OCI-LY1 (cell line): ENCODE results near the gene ENDOV.

ENCODE experiments used
- EZH2 ChIP-seq: fragments of 200-600 bp; sonication (generic), shearing (Covaris generic); IDR thresholded peaks from 2 replicates; pipeline ENCODE4 v1.8.0; 2017; ENCODE audit warnings: borderline replicate concordance, mixed run types, mild to moderate bottlenecking, antibody characterized with exemption, low read length, moderate library complexity, mixed read lengths
- TF ChIP-seq, protein P1 (sequence below): fragments of 200-600 bp; sonication (generic), shearing (Covaris generic); IDR thresholded peaks from 2 replicates; pipeline ENCODE4 v1.5.1; 2017; ENCODE audit warnings: mild to moderate bottlenecking, antibody characterized with exemption, low read length, moderate library complexity, mixed read lengths

- TF ChIP-seq, protein P1, sequence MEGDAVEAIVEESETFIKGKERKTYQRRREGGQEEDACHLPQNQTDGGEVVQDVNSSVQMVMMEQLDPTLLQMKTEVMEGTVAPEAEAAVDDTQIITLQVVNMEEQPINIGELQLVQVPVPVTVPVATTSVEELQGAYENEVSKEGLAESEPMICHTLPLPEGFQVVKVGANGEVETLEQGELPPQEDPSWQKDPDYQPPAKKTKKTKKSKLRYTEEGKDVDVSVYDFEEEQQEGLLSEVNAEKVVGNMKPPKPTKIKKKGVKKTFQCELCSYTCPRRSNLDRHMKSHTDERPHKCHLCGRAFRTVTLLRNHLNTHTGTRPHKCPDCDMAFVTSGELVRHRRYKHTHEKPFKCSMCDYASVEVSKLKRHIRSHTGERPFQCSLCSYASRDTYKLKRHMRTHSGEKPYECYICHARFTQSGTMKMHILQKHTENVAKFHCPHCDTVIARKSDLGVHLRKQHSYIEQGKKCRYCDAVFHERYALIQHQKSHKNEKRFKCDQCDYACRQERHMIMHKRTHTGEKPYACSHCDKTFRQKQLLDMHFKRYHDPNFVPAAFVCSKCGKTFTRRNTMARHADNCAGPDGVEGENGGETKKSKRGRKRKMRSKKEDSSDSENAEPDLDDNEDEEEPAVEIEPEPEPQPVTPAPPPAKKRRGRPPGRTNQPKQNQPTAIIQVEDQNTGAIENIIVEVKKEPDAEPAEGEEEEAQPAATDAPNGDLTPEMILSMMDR = no peak
- no peak for TF ChIP-seq EZH2
Observed at GRCh38 chr17:80478487-80479245, 63.7 kb downstream of the ENDOV start.
